ENCODE measurements around the gene DCHS2. TPM values are rescaled to one million over a fixed set of nuclear protein-coding genes. Genes with fewer than 3 reads are reported as not detected.

Gene DCHS2
- total and polyA plus RNA-seq, 2 experiments from 2014 or later: 0.12 to 1.7 TPM

GRCh38 chr4:154415313-154415712, 76.3 kb downstream of the DCHS2 start:
- no peaks in the 10 kb centered on the region for H3K9me3 ChIP-seq (ENCODE audit: low read depth)
- WGBS (ENCODE audit: low lambda C conversion rate, missing lambda C conversion rate): 58% methylated on average over 4 of the region's 4 CpGs
- H4K20me1 ChIP-seq (ENCODE audit: insufficient read depth, poor library complexity, severe bottlenecking): no peaks in the 10 kb centered on the region
- H3K4me2 ChIP-seq: no peak overlapping the region
- no peak overlapping the region for H3K4me3 ChIP-seq
- no peak for TF ChIP-seq CTCF (IDR thresholded peaks at IDR 0.05; ENCODE audit: poor library complexity)
- no peak for TF ChIP-seq EZH2phosphoT487 (IDR thresholded peaks at IDR 0.05; ENCODE audit: low read depth, severe bottlenecking, unreplicated experiment)
- no peak for TF ChIP-seq EZH2 (IDR thresholded peaks at IDR 0.05; ENCODE audit: borderline replicate concordance)
- H2AFZ ChIP-seq: no peak overlapping the region
- H3K79me2 ChIP-seq: no peaks in the 10 kb centered on the region
- H3K9me2 ChIP-seq (replicated peaks; ENCODE audit: insufficient read depth): no peaks in the 10 kb centered on the region
- no peaks in the 10 kb centered on the region for H3K4me1 ChIP-seq (ENCODE audit: insufficient read depth)
- H3K27ac ChIP-seq: no peak overlapping the region
- H3K36me3 ChIP-seq (replicated peaks; ENCODE audit: insufficient read depth, low read depth): no peaks in the 10 kb centered on the region
- DNase-seq (ENCODE audit: low spot score): no peak
- peaks cover 8% of the 10 kb centered on the region for H3K27me3 ChIP-seq

- Histone ChIP-seq H3K9me2 (replicated peaks; ENCODE audit: insufficient read depth) (no peaks in the 10 kb centered on the region), H2AFZ (no peak overlapping the region), H4K20me1 (ENCODE audit: insufficient read depth, poor library complexity, severe bottlenecking) (no peaks in the 10 kb centered on the region), H3K4me3 (no peak overlapping the region), H3K79me2 (no peaks in the 10 kb centered on the region), H3K4me1 (ENCODE audit: insufficient read depth) (no peaks in the 10 kb centered on the region), H3K4me2 (no peak overlapping the region), H3K27ac (no peak overlapping the region), H3K9me3 (ENCODE audit: low read depth) (no peaks in the 10 kb centered on the region), H3K36me3 (replicated peaks; ENCODE audit: insufficient read depth, low read depth) (no peaks in the 10 kb centered on the region), H3K27me3 (peaks cover 8% of the 10 kb centered on the region)
- TF ChIP-seq EZH2 (IDR thresholded peaks at IDR 0.05; ENCODE audit: borderline replicate concordance) (no peak), EZH2phosphoT487 (IDR thresholded peaks at IDR 0.05; ENCODE audit: low read depth, severe bottlenecking, unreplicated experiment) (no peak), CTCF (IDR thresholded peaks at IDR 0.05; ENCODE audit: poor library complexity) (no peak)
- no peak for DNase-seq (ENCODE audit: low spot score)
- WGBS (ENCODE audit: low lambda C conversion rate, missing lambda C conversion rate): 90% methylated on average over 3 of the region's 3 CpGs
Observed at GRCh38 chr4:154414796-154415195, 76.8 kb downstream of the DCHS2 start.

GRCh38 chr4:154414371-154414770, 77.2 kb downstream of the DCHS2 start:
- TF ChIP-seq EZH2phosphoT487 (IDR thresholded peaks at IDR 0.05; ENCODE audit: low read depth, severe bottlenecking, unreplicated experiment): no peak
- TF ChIP-seq CTCF (IDR thresholded peaks at IDR 0.05; ENCODE audit: poor library complexity): no peak
- TF ChIP-seq EZH2 (IDR thresholded peaks at IDR 0.05; ENCODE audit: borderline replicate concordance): no peak
- DNase-seq (ENCODE audit: low spot score): no peak
- H4K20me1 ChIP-seq (ENCODE audit: insufficient read depth, poor library complexity, severe bottlenecking): no peaks in the 10 kb centered on the region
- 83% methylated on average over 2 of the region's 2 CpGs for WGBS (ENCODE audit: low lambda C conversion rate, missing lambda C conversion rate)
- H3K9me3 ChIP-seq (ENCODE audit: low read depth): no peaks in the 10 kb centered on the region
- H3K4me3 ChIP-seq: no peak overlapping the region
- no peak overlapping the region for H3K27ac ChIP-seq
- no peak overlapping the region for H2AFZ ChIP-seq
- no peaks in the 10 kb centered on the region for H3K4me1 ChIP-seq (ENCODE audit: insufficient read depth)
- no peaks in the 10 kb centered on the region for H3K9me2 ChIP-seq (replicated peaks; ENCODE audit: insufficient read depth)
- no peak overlapping the region for H3K4me2 ChIP-seq
- H3K79me2 ChIP-seq: no peaks in the 10 kb centered on the region
- no peaks in the 10 kb centered on the region for H3K36me3 ChIP-seq (replicated peaks; ENCODE audit: insufficient read depth, low read depth)
- H3K27me3 ChIP-seq: peaks cover 8% of the 10 kb centered on the region

GRCh38 chr4:154407443-154407842, 84.2 kb downstream of the DCHS2 start:
- Histone ChIP-seq H3K9me3 (ENCODE audit: low read depth) (no peaks in the 10 kb centered on the region), H3K79me2 (no peaks in the 10 kb centered on the region), H3K27me3 (peaks cover 4% of the 10 kb centered on the region), H3K4me3 (no peak overlapping the region), H3K4me1 (ENCODE audit: insufficient read depth) (no peaks in the 10 kb centered on the region), H3K27ac (no peak overlapping the region), H3K36me3 (replicated peaks; ENCODE audit: insufficient read depth, low read depth) (no peaks in the 10 kb centered on the region), H3K9me2 (replicated peaks; ENCODE audit: insufficient read depth) (no peaks in the 10 kb centered on the region), H4K20me1 (ENCODE audit: insufficient read depth, poor library complexity, severe bottlenecking) (no peaks in the 10 kb centered on the region), H2AFZ (no peak overlapping the region), H3K4me2 (no peak overlapping the region)
- no peak for TF ChIP-seq EZH2phosphoT487 (IDR thresholded peaks at IDR 0.05; ENCODE audit: low read depth, severe bottlenecking, unreplicated experiment)
- TF ChIP-seq EZH2 (IDR thresholded peaks at IDR 0.05; ENCODE audit: borderline replicate concordance): no peak
- no peak for TF ChIP-seq CTCF (IDR thresholded peaks at IDR 0.05; ENCODE audit: poor library complexity)
- no peak for DNase-seq (ENCODE audit: low spot score)
